ENCODE measurements around the gene KIAA1671. TPM values are rescaled to one million over a fixed set of nuclear protein-coding genes. Genes with fewer than 3 reads are reported as not detected.

Gene KIAA1671
- total RNA-seq, 1 donor from 2014 or later = 11.4 TPM

- Mint-ChIP-seq H3K27ac (peak overlapping the region; percentile 82), H3K4me1 (peaks cover 51% of the 10 kb centered on the region), H3K27me3 (no peaks in the 10 kb centered on the region), H3K4me3 (peak overlapping the region; percentile 63), H3K36me3 (ENCODE audit: low read depth) (peaks cover 16% of the 10 kb centered on the region), H3K9me3 (no peaks in the 10 kb centered on the region)
- DNase-seq = peak; percentile 72
- intact Hi-C loops (cut with micrococcal nuclease) = loop anchor here (1.0 to 2.0 kb wide), 4 partner anchors 10 to 31 kb away; no protein-coding TSS in a partner anchor
These were observed 133.7 kb downstream of the KIAA1671 start for GRCh38 chr22:25085930-25086901.

- no peak for DNase-seq
- Mint-ChIP-seq H3K9me3 (no peaks in the 10 kb centered on the region), H3K27ac (peak overlapping the region; percentile 82), H3K27me3 (no peaks in the 10 kb centered on the region), H3K36me3 (ENCODE audit: low read depth) (peaks cover 12% of the 10 kb centered on the region), H3K4me3 (no peak overlapping the region), H3K4me1 (peaks cover 48% of the 10 kb centered on the region)
- intact Hi-C loops (cut with micrococcal nuclease) = loop anchor here (1.0 to 2.0 kb wide), 4 partner anchors 11 to 32 kb away; no protein-coding TSS in a partner anchor
These were observed 134.4 kb downstream of the KIAA1671 start for GRCh38 chr22:25086902-25087282.

- Mint-ChIP-seq H3K4me3 (no peak overlapping the region), H3K9me3 (no peaks in the 10 kb centered on the region), H3K4me1 (peaks cover 26% of the 10 kb centered on the region), H3K27ac (peak overlapping the region; percentile 61), H3K27me3 (no peaks in the 10 kb centered on the region), H3K36me3 (ENCODE audit: low read depth) (peaks cover 3% of the 10 kb centered on the region)
- intact Hi-C loops (cut with micrococcal nuclease) = no loop called here
- no peak for DNase-seq
These were observed 137.8 kb downstream of the KIAA1671 start for GRCh38 chr22:25090225-25090890.

- H3K4me3 Mint-ChIP-seq = no peak overlapping the region
- no peak for DNase-seq
- H3K9me3 Mint-ChIP-seq = no peaks in the 10 kb centered on the region
- H3K27me3 Mint-ChIP-seq = no peaks in the 10 kb centered on the region
- intact Hi-C loops (cut with micrococcal nuclease) = no loop called here
- peaks cover 16% of the 10 kb centered on the region for H3K4me1 Mint-ChIP-seq
- H3K36me3 Mint-ChIP-seq (ENCODE audit: low read depth) = peaks cover 1% of the 10 kb centered on the region
- H3K27ac Mint-ChIP-seq = no peak overlapping the region
These were observed 138.9 kb downstream of the KIAA1671 start for GRCh38 chr22:25091458-25091857.

GRCh38 chr22:25092119-25092518 lies 139.6 kb downstream of the KIAA1671 start:
- peaks cover 4% of the 10 kb centered on the region for H3K36me3 Mint-ChIP-seq (ENCODE audit: low read depth)
- intact Hi-C loops (cut with micrococcal nuclease) = no loop called here
- H3K27me3 Mint-ChIP-seq = no peaks in the 10 kb centered on the region
- no peak overlapping the region for H3K4me3 Mint-ChIP-seq
- no peak for DNase-seq
- H3K27ac Mint-ChIP-seq = no peak overlapping the region
- H3K9me3 Mint-ChIP-seq = no peaks in the 10 kb centered on the region
- H3K4me1 Mint-ChIP-seq = peaks cover 13% of the 10 kb centered on the region

GRCh38 chr22:25094579-25094978 lies 142.1 kb downstream of the KIAA1671 start:
- intact Hi-C loops (cut with micrococcal nuclease) = no loop called here
- Mint-ChIP-seq H3K27ac (no peak overlapping the region), H3K4me3 (no peak overlapping the region), H3K36me3 (ENCODE audit: low read depth) (peaks cover 5% of the 10 kb centered on the region), H3K9me3 (no peaks in the 10 kb centered on the region), H3K27me3 (no peaks in the 10 kb centered on the region), H3K4me1 (peaks cover 14% of the 10 kb centered on the region)
- DNase-seq = no peak

GRCh38 chr22:25095869-25096268 lies 143.4 kb downstream of the KIAA1671 start:
- Mint-ChIP-seq H3K9me3 (no peaks in the 10 kb centered on the region), H3K4me1 (peaks cover 6% of the 10 kb centered on the region), H3K36me3 (ENCODE audit: low read depth) (peaks cover 5% of the 10 kb centered on the region), H3K27ac (no peak overlapping the region), H3K4me3 (no peak overlapping the region), H3K27me3 (no peaks in the 10 kb centered on the region)
- intact Hi-C loops (cut with micrococcal nuclease) = no loop called here
- no peak for DNase-seq

GRCh38 chr22:25096638-25097405 lies 144.3 kb downstream of the KIAA1671 start:
- no peak for DNase-seq
- intact Hi-C loops (cut with micrococcal nuclease) = no loop called here
- H3K4me1 Mint-ChIP-seq = peaks cover 3% of the 10 kb centered on the region
- H3K4me3 Mint-ChIP-seq = no peak overlapping the region
- peaks cover 5% of the 10 kb centered on the region for H3K36me3 Mint-ChIP-seq (ENCODE audit: low read depth)
- H3K27ac Mint-ChIP-seq = no peak overlapping the region
- H3K9me3 Mint-ChIP-seq = no peaks in the 10 kb centered on the region
- no peaks in the 10 kb centered on the region for H3K27me3 Mint-ChIP-seq

GRCh38 chr22:25098445-25099081 lies 146.0 kb downstream of the KIAA1671 start:
- Mint-ChIP-seq H3K4me3 (no peak overlapping the region), H3K4me1 (peaks cover 2% of the 10 kb centered on the region), H3K27ac (no peak overlapping the region), H3K9me3 (no peaks in the 10 kb centered on the region), H3K36me3 (ENCODE audit: low read depth) (peaks cover 5% of the 10 kb centered on the region), H3K27me3 (no peaks in the 10 kb centered on the region)
- intact Hi-C loops (cut with micrococcal nuclease) = no loop called here
- no peak for DNase-seq

GRCh38 chr22:25099202-25099601 lies 146.7 kb downstream of the KIAA1671 start:
- no peak overlapping the region for H3K27ac Mint-ChIP-seq
- peaks cover 2% of the 10 kb centered on the region for H3K4me1 Mint-ChIP-seq
- H3K27me3 Mint-ChIP-seq = no peaks in the 10 kb centered on the region
- intact Hi-C loops (cut with micrococcal nuclease) = no loop called here
- H3K4me3 Mint-ChIP-seq = no peak overlapping the region
- no peaks in the 10 kb centered on the region for H3K9me3 Mint-ChIP-seq
- peaks cover 4% of the 10 kb centered on the region for H3K36me3 Mint-ChIP-seq (ENCODE audit: low read depth)
- DNase-seq = no peak

GRCh38 chr22:25100402-25100801 lies 147.9 kb downstream of the KIAA1671 start:
- peaks cover 4% of the 10 kb centered on the region for H3K36me3 Mint-ChIP-seq (ENCODE audit: low read depth)
- peaks cover 2% of the 10 kb centered on the region for H3K4me1 Mint-ChIP-seq
- no peak overlapping the region for H3K27ac Mint-ChIP-seq
- H3K9me3 Mint-ChIP-seq = no peaks in the 10 kb centered on the region
- H3K4me3 Mint-ChIP-seq = no peak overlapping the region
- no peak for DNase-seq
- intact Hi-C loops (cut with micrococcal nuclease) = no loop called here
- no peaks in the 10 kb centered on the region for H3K27me3 Mint-ChIP-seq

- H3K27me3 Mint-ChIP-seq = no peaks in the 10 kb centered on the region
- no peaks in the 10 kb centered on the region for H3K9me3 Mint-ChIP-seq
- H3K4me3 Mint-ChIP-seq = no peak overlapping the region
- no peak for DNase-seq
- peaks cover 2% of the 10 kb centered on the region for H3K4me1 Mint-ChIP-seq
- intact Hi-C loops (cut with micrococcal nuclease) = no loop called here
- H3K36me3 Mint-ChIP-seq (ENCODE audit: low read depth) = peaks cover 4% of the 10 kb centered on the region
- no peak overlapping the region for H3K27ac Mint-ChIP-seq
These were observed 148.4 kb downstream of the KIAA1671 start for GRCh38 chr22:25100948-25101347.

GRCh38 chr22:25101501-25101900 lies 149.0 kb downstream of the KIAA1671 start:
- Mint-ChIP-seq H3K27ac (no peak overlapping the region), H3K27me3 (no peaks in the 10 kb centered on the region)

More at GRCh38 chr22:25101501-25101900, 149.0 kb downstream of the KIAA1671 start:
- no peaks in the 10 kb centered on the region for H3K9me3 Mint-ChIP-seq
- H3K4me3 Mint-ChIP-seq = no peak overlapping the region
- intact Hi-C loops (cut with micrococcal nuclease) = no loop called here
- peaks cover 5% of the 10 kb centered on the region for H3K4me1 Mint-ChIP-seq
- peaks cover 4% of the 10 kb centered on the region for H3K36me3 Mint-ChIP-seq (ENCODE audit: low read depth)
- DNase-seq = no peak

Measured in activated CD4-positive, alpha-beta T cell treated with anti-CD3 and anti-CD28 coated beads, Interleukin-2, amount 10 ng/mL, durations not matched to agents 24 days and 14 days (primary cell).